ENCODE results near the gene INPP5A. TPM values are rescaled to one million over a fixed set of nuclear protein-coding genes. Genes with fewer than 3 reads are reported as not detected.

The INPP5A gene
- polyA plus RNA-seq, 4 donors: 21.1 to 25.0 (median 22.8) TPM

DNA sequence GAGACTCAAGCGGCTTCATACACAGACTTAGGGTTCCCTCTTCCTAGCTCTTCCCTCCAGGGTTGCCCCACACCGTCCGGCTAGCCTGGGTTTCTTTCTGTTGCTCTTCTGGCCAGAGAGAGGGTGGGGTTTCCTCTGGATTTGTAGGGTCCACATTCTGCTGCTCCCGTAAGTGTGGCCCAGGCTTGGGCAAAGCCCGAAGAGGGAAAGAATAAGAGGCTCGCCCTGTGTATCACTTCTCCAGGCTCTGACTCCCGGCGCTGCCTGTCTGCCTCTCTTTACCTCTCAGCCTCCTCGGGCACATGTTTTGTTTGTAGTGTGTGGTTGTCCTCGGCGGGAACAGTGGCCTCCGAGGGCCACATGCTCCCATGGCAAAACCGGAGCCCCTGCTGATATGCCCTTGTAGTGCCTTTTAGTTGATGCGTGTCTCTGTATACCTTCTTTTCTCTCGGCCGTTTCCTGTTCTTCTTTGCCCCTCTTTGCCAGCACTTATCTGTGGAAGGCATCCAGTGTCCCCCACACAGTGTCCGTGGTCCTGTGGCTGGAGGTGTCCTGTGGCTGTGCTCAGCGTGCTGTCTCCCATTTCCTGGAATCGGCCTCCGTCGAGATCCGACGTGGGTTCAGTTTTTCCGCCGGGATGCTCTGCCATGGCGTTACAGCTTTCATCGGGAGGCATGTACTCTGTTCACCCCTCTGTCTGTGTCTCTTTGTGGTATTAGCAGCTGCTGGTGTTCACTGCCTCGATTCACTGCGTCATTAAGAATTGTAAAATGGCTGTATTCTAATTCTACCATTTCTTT is 102.9 kb downstream of the INPP5A start:
- DNase-seq (no peak), FAIRE-seq (no peak)
- Histone ChIP-seq H3K4me1 (ENCODE audit: control insufficient read depth in 3 of 3, insufficient read depth in 2 of 3, low read depth in 1 of 3, low read length in 2 of 3) (peaks cover 0 to 6% (median 0%) of the 10 kb centered on the region in 3 donors), H3K27ac (ENCODE audit: low read depth in 1 of 3, low read length in 2 of 3) (no peak overlapping the region), H3K27me3 (ENCODE audit: control insufficient read depth in 3 of 3, insufficient read depth in 3 of 3, low read length in 3 of 3) (no peaks in the 10 kb centered on the region), H3K36me3 (ENCODE audit: control insufficient read depth in 3 of 3, insufficient read depth in 2 of 3, low read depth in 1 of 3, low read length in 3 of 3) (peaks cover 0 to 12% (median 0%) of the 10 kb centered on the region in 3 donors), H3K4me3 (ENCODE audit: low read depth in 1 of 3, low read length in 3 of 3) (no peak overlapping the region), H3K9me3 (ENCODE audit: control insufficient read depth in 2 of 2, insufficient read depth in 1 of 2, low read depth in 1 of 2, low read length in 1 of 2) (peaks cover 0 to 8% of the 10 kb centered on the region in 2 donors)
- 91 to 95% (median 93%) methylated on average over 29 of the region's 29 CpGs for WGBS, 3 donors

DNA sequence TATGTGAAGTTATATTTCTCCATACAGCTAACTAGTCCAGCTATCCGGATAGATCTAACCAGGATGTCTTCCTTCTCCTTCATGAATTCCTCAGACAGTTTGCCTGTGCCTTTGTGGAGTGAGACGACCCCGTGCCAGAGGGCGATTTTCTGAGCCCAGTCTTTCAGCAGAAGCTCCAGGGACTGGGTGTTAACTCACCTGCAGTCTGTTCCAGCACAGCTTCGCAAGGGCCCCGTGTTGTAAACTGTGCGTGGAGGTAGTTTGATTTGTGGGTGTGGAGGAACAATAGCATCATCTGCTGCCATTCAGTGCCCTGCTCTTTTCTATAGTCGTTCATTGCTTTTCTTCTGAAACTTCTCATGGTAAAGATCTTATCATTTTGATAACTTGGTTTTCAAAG is 103.8 kb downstream of the INPP5A start:
- 67 to 78% (median 70%) methylated on average over 8 of the region's 8 CpGs for WGBS, 3 donors
- DNase-seq (no peak), FAIRE-seq (no peak)
- peaks cover 0 to 6% (median 0%) of the 10 kb centered on the region in 3 donors for H3K4me1 ChIP-seq (ENCODE audit: control insufficient read depth in 3 of 3, insufficient read depth in 2 of 3, low read depth in 1 of 3, low read length in 2 of 3)
- H3K27me3 ChIP-seq (ENCODE audit: control insufficient read depth in 3 of 3, insufficient read depth in 3 of 3, low read length in 3 of 3): no peaks in the 10 kb centered on the region
- H3K27ac ChIP-seq (ENCODE audit: low read depth in 1 of 3, low read length in 2 of 3): no peak overlapping the region
- peaks cover 0 to 15% (median 0%) of the 10 kb centered on the region in 3 donors for H3K36me3 ChIP-seq (ENCODE audit: control insufficient read depth in 3 of 3, insufficient read depth in 2 of 3, low read depth in 1 of 3, low read length in 3 of 3)
- peaks cover 0 to 8% of the 10 kb centered on the region in 2 donors for H3K9me3 ChIP-seq (ENCODE audit: control insufficient read depth in 2 of 2, insufficient read depth in 1 of 2, low read depth in 1 of 2, low read length in 1 of 2)
- H3K4me3 ChIP-seq (ENCODE audit: low read depth in 1 of 3, low read length in 3 of 3): no peak overlapping the region

DNA sequence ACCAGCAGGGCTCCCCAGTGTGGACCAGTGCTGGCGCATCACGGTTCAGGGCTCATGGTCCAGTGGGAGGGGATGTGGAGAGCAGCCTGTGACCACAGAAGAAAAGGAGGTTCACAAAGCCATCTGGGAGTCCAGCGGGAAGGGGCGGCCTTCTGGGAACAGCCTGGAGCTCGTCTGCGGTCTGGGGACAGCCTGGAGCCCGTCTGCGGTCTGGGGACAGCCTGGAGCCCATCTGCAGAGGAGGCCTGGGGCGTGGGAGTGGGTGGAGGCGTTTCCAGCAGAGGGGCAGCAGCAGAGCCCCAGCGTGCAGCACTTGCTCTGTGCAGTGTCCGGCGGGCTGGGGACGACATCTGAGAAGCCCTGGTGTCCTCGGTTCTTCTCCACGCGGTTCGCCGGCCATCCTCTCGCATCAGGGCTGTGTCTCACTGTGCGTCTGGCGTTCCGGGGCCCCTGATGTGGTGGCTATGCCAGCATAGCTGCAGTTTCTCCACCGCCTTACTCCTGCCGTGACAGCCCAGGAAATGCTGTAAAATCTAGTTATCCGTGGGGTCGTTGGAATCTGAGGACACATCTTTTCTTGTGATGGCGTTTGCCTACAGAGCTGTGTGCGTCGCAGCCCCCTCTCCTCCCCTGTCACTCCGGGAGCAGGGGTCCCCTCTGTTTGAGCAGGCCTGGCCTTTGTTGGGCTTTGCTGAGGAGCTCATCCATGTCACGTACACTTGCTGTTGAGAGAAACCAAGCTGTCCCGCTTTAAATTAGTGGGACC is 104.6 kb downstream of the INPP5A start:
- H3K4me3 ChIP-seq (ENCODE audit: low read depth in 1 of 3, low read length in 3 of 3): no peak overlapping the region
- 90 to 94% (median 94%) methylated on average over 28 to 33 of the region's 33 CpGs for WGBS, 3 donors
- H3K27ac ChIP-seq (ENCODE audit: low read depth in 1 of 3, low read length in 2 of 3): no peak overlapping the region
- no peaks in the 10 kb centered on the region for H3K27me3 ChIP-seq (ENCODE audit: control insufficient read depth in 3 of 3, insufficient read depth in 3 of 3, low read length in 3 of 3)
- FAIRE-seq (no peak), DNase-seq (no peak)
- H3K9me3 ChIP-seq (ENCODE audit: control insufficient read depth in 2 of 2, insufficient read depth in 1 of 2, low read depth in 1 of 2, low read length in 1 of 2): peaks cover 0 to 8% of the 10 kb centered on the region in 2 donors
- H3K4me1 ChIP-seq (ENCODE audit: control insufficient read depth in 3 of 3, insufficient read depth in 2 of 3, low read depth in 1 of 3, low read length in 2 of 3): peaks cover 0 to 6% (median 0%) of the 10 kb centered on the region in 3 donors
- peaks cover 0 to 18% (median 2%) of the 10 kb centered on the region in 3 donors for H3K36me3 ChIP-seq (ENCODE audit: control insufficient read depth in 3 of 3, insufficient read depth in 2 of 3, low read depth in 1 of 3, low read length in 3 of 3)

DNA sequence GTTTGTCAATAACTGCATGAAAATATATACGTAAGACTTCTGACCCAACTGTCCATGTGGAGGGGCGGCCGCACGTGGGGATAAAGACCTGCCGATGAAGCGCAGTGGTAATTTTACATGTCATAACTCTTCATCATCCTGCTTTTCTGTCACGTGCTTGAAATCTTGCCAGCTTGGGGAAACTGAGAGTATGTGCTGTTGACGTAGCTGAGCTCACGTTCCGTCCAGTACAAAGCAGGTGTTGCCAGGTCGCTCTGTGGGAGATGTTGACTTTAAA is 105.1 kb downstream of the INPP5A start:
- 92 to 95% (median 93%) methylated on average over 11 of the region's 11 CpGs for WGBS, 3 donors
- H3K36me3 ChIP-seq (ENCODE audit: control insufficient read depth in 3 of 3, insufficient read depth in 2 of 3, low read depth in 1 of 3, low read length in 3 of 3): peaks cover 0 to 20% (median 2%) of the 10 kb centered on the region in 3 donors
- DNase-seq (no peak), FAIRE-seq (no peak)
- H3K27ac ChIP-seq (ENCODE audit: low read depth in 1 of 3, low read length in 2 of 3): no peak overlapping the region
- H3K4me3 ChIP-seq (ENCODE audit: low read depth in 1 of 3, low read length in 3 of 3): no peak overlapping the region
- peaks cover 0 to 8% of the 10 kb centered on the region in 2 donors for H3K9me3 ChIP-seq (ENCODE audit: control insufficient read depth in 2 of 2, insufficient read depth in 1 of 2, low read depth in 1 of 2, low read length in 1 of 2)
- H3K4me1 ChIP-seq (ENCODE audit: control insufficient read depth in 3 of 3, insufficient read depth in 2 of 3, low read depth in 1 of 3, low read length in 2 of 3): peaks cover 0 to 3% (median 0%) of the 10 kb centered on the region in 3 donors
- H3K27me3 ChIP-seq (ENCODE audit: control insufficient read depth in 3 of 3, insufficient read depth in 3 of 3, low read length in 3 of 3): no peaks in the 10 kb centered on the region

DNA sequence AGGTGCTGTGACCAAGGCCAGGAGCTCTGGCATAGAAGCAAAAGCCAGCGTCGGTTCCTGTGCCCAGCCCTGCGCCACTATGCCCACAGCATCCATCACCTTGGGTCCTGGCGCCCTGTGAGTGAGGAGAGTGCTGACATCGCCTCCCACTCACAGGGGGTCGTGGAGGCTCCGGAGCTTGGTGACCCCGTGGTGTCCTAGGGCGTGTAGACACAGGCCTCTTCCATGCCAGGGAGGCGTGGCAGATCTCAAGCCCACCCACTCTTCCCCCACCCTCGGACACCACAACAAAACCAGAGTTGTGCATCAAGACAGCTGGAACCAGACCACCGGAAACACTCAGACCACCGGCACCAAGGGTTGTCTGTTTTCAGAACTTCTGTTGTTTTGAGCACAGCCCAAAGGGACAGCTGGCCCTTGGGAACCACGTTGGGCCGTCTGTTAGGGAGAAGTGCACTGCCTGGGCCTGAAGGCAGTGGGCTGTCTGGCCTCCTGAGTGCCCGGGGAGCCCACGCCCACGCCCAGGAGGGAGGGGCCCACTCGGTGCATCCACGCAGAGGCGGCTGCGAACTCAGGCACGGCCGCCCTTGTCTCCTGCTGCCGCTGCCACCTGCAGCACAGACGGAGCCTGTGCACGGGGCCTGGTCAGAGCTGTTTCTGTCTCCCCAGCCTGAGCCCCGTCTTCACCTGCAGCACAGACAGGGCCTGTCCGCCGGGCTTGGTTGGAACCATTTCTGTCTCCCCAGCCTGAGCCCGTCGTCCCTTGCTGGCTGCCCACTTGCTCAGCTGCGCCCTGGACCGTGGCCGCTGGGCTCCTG is 106.3 kb downstream of the INPP5A start:
- no peak for FAIRE-seq

DNA sequence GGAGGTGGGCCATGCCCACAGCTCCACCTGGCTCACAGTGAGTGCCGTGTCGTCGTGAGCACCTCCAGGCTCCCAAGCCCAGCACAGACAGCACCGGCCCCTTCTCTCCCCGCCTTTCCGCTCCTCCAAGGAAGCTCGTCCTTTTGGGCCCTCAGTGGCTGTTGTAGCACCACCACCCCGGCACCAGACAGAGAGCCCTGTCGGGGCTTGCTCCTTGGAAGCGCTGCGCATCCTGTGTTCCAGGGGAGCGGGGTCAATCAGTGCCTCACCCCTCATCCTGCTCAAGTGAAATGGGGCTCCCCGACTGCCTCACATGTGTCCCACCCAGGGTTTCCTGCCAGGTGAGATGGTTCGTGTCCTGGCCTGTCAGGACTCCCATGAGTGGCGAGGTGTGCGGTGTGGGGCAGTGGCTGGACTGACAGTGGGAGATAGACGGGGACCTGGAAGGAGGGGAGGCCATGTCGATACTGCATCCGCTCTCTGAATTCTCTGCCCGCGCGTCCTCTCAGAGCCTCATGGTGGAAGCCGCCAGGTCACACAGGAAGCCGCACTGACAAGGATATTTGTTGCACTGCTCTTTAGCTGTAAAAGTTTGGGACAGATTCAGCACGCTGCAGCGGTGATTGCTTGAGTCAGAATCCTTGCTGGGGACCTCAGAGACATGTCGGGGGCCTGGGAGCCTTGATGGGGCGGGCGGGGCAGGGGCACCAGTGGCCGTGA is 107.1 kb downstream of the INPP5A start:
- Histone ChIP-seq H3K9me3 (ENCODE audit: control insufficient read depth in 2 of 2, insufficient read depth in 1 of 2, low read depth in 1 of 2, low read length in 1 of 2) (peaks cover 0 to 8% of the 10 kb centered on the region in 2 donors), H3K27ac (ENCODE audit: low read depth in 1 of 3, low read length in 2 of 3) (no peak overlapping the region), H3K4me3 (ENCODE audit: low read depth in 1 of 3, low read length in 3 of 3) (no peak overlapping the region), H3K36me3 (ENCODE audit: control insufficient read depth in 3 of 3, insufficient read depth in 2 of 3, low read depth in 1 of 3, low read length in 3 of 3) (peaks cover 0 to 20% (median 4%) of the 10 kb centered on the region in 3 donors), H3K27me3 (ENCODE audit: control insufficient read depth in 3 of 3, insufficient read depth in 3 of 3, low read length in 3 of 3) (no peaks in the 10 kb centered on the region), H3K4me1 (ENCODE audit: control insufficient read depth in 3 of 3, insufficient read depth in 2 of 3, low read depth in 1 of 3, low read length in 2 of 3) (no peaks in the 10 kb centered on the region)
- 92 to 94% (median 94%) methylated on average over 30 of the region's 30 CpGs for WGBS, 3 donors
- no peak for DNase-seq
- FAIRE-seq: no peak

More for the DNA sequence above, 106.3 kb downstream of the INPP5A start:
- no peak overlapping the region for H3K27ac ChIP-seq (ENCODE audit: low read depth in 1 of 3, low read length in 2 of 3)
- peaks cover 0 to 20% (median 4%) of the 10 kb centered on the region in 3 donors for H3K36me3 ChIP-seq (ENCODE audit: control insufficient read depth in 3 of 3, insufficient read depth in 2 of 3, low read depth in 1 of 3, low read length in 3 of 3)
- H3K4me1 ChIP-seq (ENCODE audit: control insufficient read depth in 3 of 3, insufficient read depth in 2 of 3, low read depth in 1 of 3, low read length in 2 of 3): no peaks in the 10 kb centered on the region
- H3K9me3 ChIP-seq (ENCODE audit: control insufficient read depth in 2 of 2, insufficient read depth in 1 of 2, low read depth in 1 of 2, low read length in 1 of 2): peaks cover 0 to 8% of the 10 kb centered on the region in 2 donors
- no peaks in the 10 kb centered on the region for H3K27me3 ChIP-seq (ENCODE audit: control insufficient read depth in 3 of 3, insufficient read depth in 3 of 3, low read length in 3 of 3)
- WGBS, 3 donors: 76 to 83% (median 80%) methylated on average over 28 to 35 of the region's 35 CpGs
- DNase-seq: no peak
- H3K4me3 ChIP-seq (ENCODE audit: low read depth in 1 of 3, low read length in 3 of 3): no peak overlapping the region

- no peaks in the 10 kb centered on the region for H3K27me3 ChIP-seq (ENCODE audit: control insufficient read depth in 3 of 3, insufficient read depth in 3 of 3, low read length in 3 of 3)
- peaks cover 0 to 20% (median 4%) of the 10 kb centered on the region in 3 donors for H3K36me3 ChIP-seq (ENCODE audit: control insufficient read depth in 3 of 3, insufficient read depth in 2 of 3, low read depth in 1 of 3, low read length in 3 of 3)
- peaks cover 0 to 3% of the 10 kb centered on the region in 2 donors for H3K9me3 ChIP-seq (ENCODE audit: control insufficient read depth in 2 of 2, insufficient read depth in 1 of 2, low read depth in 1 of 2, low read length in 1 of 2)
- no peak for FAIRE-seq
- H3K27ac ChIP-seq (ENCODE audit: low read depth in 1 of 3, low read length in 2 of 3): no peak overlapping the region
- no peak overlapping the region for H3K4me3 ChIP-seq (ENCODE audit: low read depth in 1 of 3, low read length in 3 of 3)
- H3K4me1 ChIP-seq (ENCODE audit: control insufficient read depth in 3 of 3, insufficient read depth in 2 of 3, low read depth in 1 of 3, low read length in 2 of 3): no peaks in the 10 kb centered on the region
- DNase-seq: no peak
- 91 to 96% (median 95%) methylated on average over 14 of the region's 14 CpGs for WGBS, 3 donors
Observed at GRCh38 chr10:132645247-132645530, 107.6 kb downstream of the INPP5A start.
